ENCODE measurements around the gene C7orf25.

The C7orf25 gene

DNA sequence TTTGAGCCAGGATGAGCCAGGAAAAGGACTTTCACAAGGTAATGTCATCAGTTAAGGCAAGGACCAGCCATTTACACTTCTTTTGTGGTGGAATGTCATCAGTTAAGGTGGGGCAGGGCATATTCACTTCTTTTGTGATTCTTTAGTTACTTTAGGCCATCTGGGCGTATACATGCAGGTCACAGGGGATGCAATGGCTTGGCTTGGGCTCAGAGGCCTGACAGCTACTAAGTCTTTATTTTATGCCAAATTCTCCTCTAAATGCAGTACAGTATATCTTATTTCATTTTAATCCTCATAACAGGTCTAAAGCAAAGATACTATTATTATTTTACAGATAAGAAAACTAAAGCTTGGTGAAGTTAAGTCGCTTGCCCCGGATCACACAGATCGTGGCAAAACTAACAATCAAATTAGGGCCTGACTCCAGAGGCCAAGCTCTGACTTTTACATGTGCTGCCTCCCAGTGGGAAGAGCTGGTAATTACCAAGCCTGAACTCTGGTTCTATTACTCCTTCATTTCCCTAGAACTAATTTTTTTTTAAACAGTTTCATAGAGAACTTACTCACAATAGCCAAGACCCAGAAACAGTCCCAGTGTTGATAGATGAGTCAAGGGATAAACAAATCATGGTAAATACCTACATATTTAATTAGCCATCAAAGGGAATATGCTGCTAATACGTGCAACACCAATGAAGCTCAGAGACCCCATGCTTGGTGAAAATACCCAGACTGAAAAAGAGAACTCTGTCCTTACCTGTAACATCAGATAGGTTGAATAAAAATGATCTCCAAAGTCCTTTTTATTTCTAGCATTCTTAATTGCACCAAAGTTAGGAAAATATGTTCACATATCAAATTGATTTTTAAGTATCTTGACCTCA lies 35.4 kb downstream of the C7orf25 start:
- peak; percentile 33 for DNase-seq

DNA sequence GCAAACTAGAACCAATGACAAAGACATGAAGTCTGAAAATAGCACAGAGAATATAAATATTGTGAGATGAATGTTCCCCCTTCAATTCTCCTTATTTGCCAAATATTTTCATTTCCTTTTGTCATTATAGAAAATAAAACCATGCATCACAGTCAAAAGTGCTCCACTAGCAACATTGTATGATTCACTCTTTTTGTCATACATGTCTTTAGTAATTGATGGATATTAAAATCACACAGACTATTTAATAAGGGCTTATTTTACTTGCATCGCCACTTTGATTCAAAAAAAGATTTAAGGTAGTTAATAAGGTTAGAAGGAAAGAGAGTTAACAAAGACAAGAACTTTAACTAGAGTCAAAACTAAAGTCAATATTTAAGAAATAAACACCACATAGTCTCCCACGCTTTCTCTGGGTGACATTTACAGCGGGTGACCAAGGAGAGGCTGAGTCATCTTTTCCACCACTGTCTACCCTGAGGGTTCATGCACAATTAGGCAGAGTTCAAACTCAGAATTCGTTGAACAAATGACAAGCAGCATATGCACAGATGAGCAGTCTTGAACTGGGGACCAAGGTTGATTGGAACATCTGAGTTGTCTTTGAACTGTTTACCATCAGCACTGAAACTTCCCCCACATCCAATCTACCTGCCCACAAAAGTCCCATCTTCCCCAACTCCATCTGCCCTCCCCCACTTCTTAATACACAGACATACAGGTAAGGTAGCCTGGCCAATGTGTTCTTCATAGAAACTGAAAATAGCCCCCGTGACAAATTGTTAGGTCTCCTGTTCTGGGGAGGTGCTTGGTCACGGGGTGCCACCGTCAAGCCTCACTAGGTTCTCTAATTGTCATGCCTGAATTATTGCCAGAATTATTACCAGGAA lies 42.5 kb downstream of the C7orf25 start:
- no peak for DNase-seq

DNA sequence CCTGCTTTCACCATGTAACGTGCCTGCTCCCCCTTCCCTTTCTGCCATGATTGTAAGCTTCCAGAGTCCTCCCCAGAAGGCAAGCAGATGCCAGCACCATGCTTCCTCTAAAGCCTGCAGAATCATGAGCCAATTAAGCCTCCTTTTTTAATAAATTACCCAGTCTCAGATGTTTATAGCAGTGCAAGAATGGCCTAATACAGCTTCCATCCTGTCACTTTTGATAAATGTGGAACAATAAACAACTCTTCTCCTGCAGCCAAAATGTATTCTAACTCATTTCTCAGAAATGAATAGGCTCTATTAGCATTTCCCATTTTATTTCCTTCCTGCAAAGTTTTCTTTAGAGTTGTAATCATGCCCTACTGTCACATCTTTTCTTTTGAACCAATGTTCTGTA lies 43.4 kb downstream of the C7orf25 start:
- DNase-seq = no peak

All from DMS79 treated with DMSO at 0.1 percent for 48 hours (cell line).